Smooth muscle cell (in vitro differentiated cells): Measurements from ENCODE around the gene NR6A1. TPM values are rescaled to one million over a fixed set of nuclear protein-coding genes. Genes with fewer than 3 reads are reported as not detected.

Experiments used
- DNase-seq: peaks from one replicate; lab custom pipeline; 2025; ENCODE audit not compliant: unreplicated experiment; lab: John Stamatoyannopoulos, UW
- H2AFZ ChIP-seq: fragments of 200-600 bp; sonication (generic); 2 replicates; pipeline ENCODE4 v1.6.0; 2016; ENCODE audit warnings: antibody characterized with exemption, low read depth, mild to moderate bottlenecking
- H3F3A ChIP-seq: fragments of 200-600 bp; sonication (generic); 2 replicates; pipeline ENCODE4 v1.6.0; 2017; ENCODE audit warnings: antibody characterized with exemption, low read depth
- H3K27ac ChIP-seq: fragments of 200-600 bp; sonication (generic); 2 replicates; pipeline ENCODE4 v1.5.1; 2016; ENCODE audit warnings: low read depth, mild to moderate bottlenecking
- H3K27me3 ChIP-seq: fragments of 200-600 bp; sonication (generic); 2 replicates; pipeline ENCODE4 v1.6.1; 2016; ENCODE audit warnings: low read depth, mild to moderate bottlenecking
- H3K36me3 ChIP-seq: fragments of 200-600 bp; sonication (generic); 2 replicates; pipeline ENCODE4 v1.5.1; 2016; ENCODE audit warnings: low read depth
- H3K4me1 ChIP-seq: fragments of 200-600 bp; sonication (generic); 2 replicates; pipeline ENCODE4 v1.5.1; 2016; ENCODE audit warnings: low read depth
- H3K4me2 ChIP-seq: fragments of 200-600 bp; sonication (generic); 2 replicates; pipeline ENCODE4 v1.6.0; 2016; ENCODE audit warnings: mild to moderate bottlenecking
- H3K4me3 ChIP-seq: fragments of 200-600 bp; sonication (generic); 2 replicates; pipeline ENCODE4 v1.5.1; 2016; ENCODE audit warnings: mild to moderate bottlenecking
- H3K79me2 ChIP-seq: fragments of 200-600 bp; sonication (generic); 2 replicates; pipeline ENCODE4 v1.6.0; 2016; ENCODE audit warnings: low read depth, mild to moderate bottlenecking
- H3K9ac ChIP-seq: fragments of 200-600 bp; sonication (generic); 2 replicates; pipeline ENCODE4 v1.6.0; 2016; ENCODE audit warnings: low read depth
- H3K9me3 ChIP-seq: fragments of 200-600 bp; sonication (generic); replicated peaks from 2 replicates; pipeline ENCODE4 v1.5.1; 2016; ENCODE audit warnings: low read depth
- H4K20me1 ChIP-seq: fragments of 200-600 bp; sonication (generic); 2 replicates; pipeline ENCODE4 v1.6.0; 2016; ENCODE audit warnings: low read depth
- WGBS: methylation state at CpG from one replicate; pipeline ENCODE4 v1.1.7; 2016; ENCODE audit warnings: low lambda C conversion rate; 5-methylcytosine and 5-hydroxymethylcytosine counted together
- polyA plus RNA-seq: library from polyadenylated mRNA; unstranded; fragments of >200 nt; fragmentation: Nextera tagmentation; extraction: Ambion mirVana; gene quantifications from 2 replicates; pipeline ENCODE4 v1.2.1, GENCODE V29; 2016
- total RNA-seq: library from RNA; depleted of rRNA; stranded (reverse); fragments of >200 nt; gene quantifications from 2 replicates; pipeline ENCODE4 v1.2.3, GENCODE V29; 2014
- TF ChIP-seq, protein P1 (sequence below): fragments of 200-600 bp; sonication (generic); IDR thresholded peaks from 2 replicates; pipeline ENCODE4 v1.5.1; 2017; ENCODE audit warnings: borderline replicate concordance, mild to moderate bottlenecking, antibody characterized with exemption; ENCODE audit not compliant: insufficient read depth, poor library complexity, severe bottlenecking

The NR6A1 gene
- total and polyA plus RNA-seq, 2 experiments from 2014 or later = 0.17 to 0.31 TPM

DNA sequence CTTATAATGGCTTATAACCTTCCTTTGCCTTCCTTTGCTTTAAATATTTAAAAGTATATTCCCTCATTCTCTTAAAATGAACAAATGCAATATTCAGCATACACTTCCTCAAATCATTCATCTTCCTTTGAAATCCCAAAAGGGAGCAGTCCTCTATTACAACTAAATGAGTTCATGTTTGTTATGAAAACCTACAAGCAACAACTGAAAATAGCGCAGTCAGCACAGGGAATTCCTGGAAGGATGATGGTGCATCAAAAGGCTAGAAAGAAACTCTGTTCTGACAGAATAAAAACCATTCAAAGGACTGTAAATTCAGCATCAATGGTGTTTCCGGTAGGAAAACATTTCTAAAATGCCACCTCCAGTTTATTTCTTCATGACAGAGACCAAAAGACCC lies 3.3 kb downstream of the NR6A1 start:
- Histone ChIP-seq H3K27ac (no peak overlapping the region), H3K27me3 (peaks cover 54% of the 10 kb centered on the region), H3K36me3 (no peaks in the 10 kb centered on the region), H3F3A (no peaks in the 10 kb centered on the region), H4K20me1 (peaks cover 31% of the 10 kb centered on the region), H3K4me1 (peaks cover 43% of the 10 kb centered on the region), H2AFZ (no peak overlapping the region), H3K79me2 (no peaks in the 10 kb centered on the region), H3K4me2 (no peak overlapping the region), H3K9me3 (no peaks in the 10 kb centered on the region), H3K4me3 (no peak overlapping the region), H3K9ac (no peak overlapping the region)
- DNase-seq = no peak
- WGBS = 44% methylated on average over 2 of the region's 2 CpGs
- TF ChIP-seq, protein P1, sequence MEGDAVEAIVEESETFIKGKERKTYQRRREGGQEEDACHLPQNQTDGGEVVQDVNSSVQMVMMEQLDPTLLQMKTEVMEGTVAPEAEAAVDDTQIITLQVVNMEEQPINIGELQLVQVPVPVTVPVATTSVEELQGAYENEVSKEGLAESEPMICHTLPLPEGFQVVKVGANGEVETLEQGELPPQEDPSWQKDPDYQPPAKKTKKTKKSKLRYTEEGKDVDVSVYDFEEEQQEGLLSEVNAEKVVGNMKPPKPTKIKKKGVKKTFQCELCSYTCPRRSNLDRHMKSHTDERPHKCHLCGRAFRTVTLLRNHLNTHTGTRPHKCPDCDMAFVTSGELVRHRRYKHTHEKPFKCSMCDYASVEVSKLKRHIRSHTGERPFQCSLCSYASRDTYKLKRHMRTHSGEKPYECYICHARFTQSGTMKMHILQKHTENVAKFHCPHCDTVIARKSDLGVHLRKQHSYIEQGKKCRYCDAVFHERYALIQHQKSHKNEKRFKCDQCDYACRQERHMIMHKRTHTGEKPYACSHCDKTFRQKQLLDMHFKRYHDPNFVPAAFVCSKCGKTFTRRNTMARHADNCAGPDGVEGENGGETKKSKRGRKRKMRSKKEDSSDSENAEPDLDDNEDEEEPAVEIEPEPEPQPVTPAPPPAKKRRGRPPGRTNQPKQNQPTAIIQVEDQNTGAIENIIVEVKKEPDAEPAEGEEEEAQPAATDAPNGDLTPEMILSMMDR = no peak

DNA sequence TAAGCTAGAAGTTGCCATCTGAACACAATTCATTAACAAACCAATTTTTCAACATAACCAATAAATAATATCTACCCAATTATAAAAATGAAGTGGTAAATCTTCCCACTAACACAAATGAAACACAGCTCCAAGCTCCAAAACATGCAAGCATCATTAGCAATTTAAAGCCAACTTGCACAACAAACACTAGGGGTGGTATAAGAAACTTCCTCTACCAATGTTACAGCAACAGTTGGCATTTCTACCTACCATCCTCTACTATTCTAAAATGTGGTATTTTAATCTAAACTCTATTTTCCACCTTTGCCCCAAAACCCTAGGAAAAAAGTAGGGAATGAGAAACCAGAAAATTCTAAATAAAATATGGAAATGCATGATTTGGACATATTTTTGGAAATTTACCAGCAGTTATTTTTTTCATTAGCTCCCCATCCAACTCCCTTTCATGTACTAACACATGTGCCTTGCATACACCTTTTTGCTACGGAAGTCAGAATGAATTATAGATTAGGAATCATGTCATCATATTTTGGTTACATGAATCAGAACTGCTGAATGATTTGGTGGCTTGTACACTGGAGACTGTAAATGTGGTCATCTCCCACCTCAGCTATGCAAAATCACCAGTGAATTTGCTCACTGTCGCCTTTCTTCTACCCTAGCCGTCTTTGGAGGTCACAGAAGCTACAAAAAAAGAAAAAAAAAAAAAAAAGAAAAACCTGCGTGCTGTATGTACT lies 4.1 kb downstream of the NR6A1 start:
- no peak overlapping the region for H3K4me3 ChIP-seq
- H3K9ac ChIP-seq = no peak overlapping the region
- TF ChIP-seq, protein P1 = peak; percentile 8
- no peaks in the 10 kb centered on the region for H3K9me3 ChIP-seq
- H3K27me3 ChIP-seq = peaks cover 54% of the 10 kb centered on the region
- peaks cover 31% of the 10 kb centered on the region for H4K20me1 ChIP-seq
- no peak for DNase-seq
- H3F3A ChIP-seq = no peaks in the 10 kb centered on the region
- 47% methylated on average over 4 of the region's 4 CpGs for WGBS
- H2AFZ ChIP-seq = no peak overlapping the region
- H3K27ac ChIP-seq = no peak overlapping the region
- no peak overlapping the region for H3K4me2 ChIP-seq
- no peaks in the 10 kb centered on the region for H3K79me2 ChIP-seq
- H3K36me3 ChIP-seq = no peaks in the 10 kb centered on the region
- H3K4me1 ChIP-seq = peaks cover 46% of the 10 kb centered on the region

DNA sequence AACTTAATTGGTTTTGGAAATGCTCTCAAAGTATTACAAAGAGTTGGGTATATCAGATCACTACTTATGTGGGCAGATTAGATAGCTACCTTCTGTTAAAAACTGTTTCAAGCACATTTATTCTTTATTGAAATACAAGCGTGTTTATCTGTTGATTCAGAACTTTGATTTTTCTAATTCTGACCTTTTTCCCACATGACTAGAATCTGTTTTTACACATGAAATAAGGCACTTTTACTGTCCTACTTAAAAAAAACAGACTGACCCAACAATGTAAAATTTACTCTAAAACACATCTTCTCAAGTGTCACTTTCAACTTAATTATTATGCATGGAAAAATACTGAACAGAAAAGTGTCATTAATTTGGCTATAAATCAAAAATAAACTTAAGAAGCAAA lies 4.8 kb downstream of the NR6A1 start:
- Histone ChIP-seq H3K9me3 (no peaks in the 10 kb centered on the region), H3K27ac (no peak overlapping the region), H3K27me3 (peaks cover 54% of the 10 kb centered on the region), H3K36me3 (no peaks in the 10 kb centered on the region), H3K9ac (no peak overlapping the region), H3K4me3 (no peak overlapping the region), H3K4me1 (peaks cover 53% of the 10 kb centered on the region), H4K20me1 (peaks cover 31% of the 10 kb centered on the region), H3K79me2 (no peaks in the 10 kb centered on the region), H2AFZ (no peak overlapping the region), H3F3A (no peaks in the 10 kb centered on the region), H3K4me2 (no peak overlapping the region)
- no peak for DNase-seq
- TF ChIP-seq, protein P1 = no peak
- 87% methylated on average over 1 of the region's 1 CpG for WGBS

DNA sequence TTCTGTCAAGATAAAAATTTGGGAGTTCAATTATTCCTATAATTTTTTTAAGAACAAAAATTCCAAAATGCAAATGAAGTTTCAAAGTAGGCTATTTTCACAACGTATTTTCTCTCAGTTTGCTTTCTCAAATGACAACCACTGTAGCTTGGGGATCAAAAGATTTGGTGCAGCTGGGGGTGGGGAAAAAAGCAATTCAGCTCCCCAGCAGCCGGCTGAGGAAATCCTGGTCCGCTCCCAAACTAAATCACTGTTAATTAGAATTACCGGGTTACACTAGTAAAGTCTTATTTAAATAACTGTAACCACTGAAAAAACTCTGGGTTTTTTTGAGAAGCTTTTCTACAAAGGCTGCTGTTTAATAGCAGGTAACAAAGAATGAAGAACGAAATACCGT lies 5.7 kb downstream of the NR6A1 start:
- no peaks in the 10 kb centered on the region for H3K36me3 ChIP-seq
- H3K9ac ChIP-seq = no peak overlapping the region
- H3K27me3 ChIP-seq = peaks cover 54% of the 10 kb centered on the region
- 33% methylated on average over 6 of the region's 6 CpGs for WGBS
- TF ChIP-seq, protein P1 = no peak
- H3K4me2 ChIP-seq = no peak overlapping the region
- no peak overlapping the region for H2AFZ ChIP-seq
- no peaks in the 10 kb centered on the region for H3K79me2 ChIP-seq
- H4K20me1 ChIP-seq = peaks cover 31% of the 10 kb centered on the region
- no peaks in the 10 kb centered on the region for H3F3A ChIP-seq
- H3K4me3 ChIP-seq = no peak overlapping the region
- DNase-seq = no peak
- peaks cover 56% of the 10 kb centered on the region for H3K4me1 ChIP-seq
- no peak overlapping the region for H3K27ac ChIP-seq
- no peaks in the 10 kb centered on the region for H3K9me3 ChIP-seq
